ENCODE data around the gene GRP. TPM values are rescaled to one million over a fixed set of nuclear protein-coding genes. Genes with fewer than 3 reads are reported as not detected.
A peak's percentile ranks its signal among the peaks of the same experiment; 100 is the strongest.

Gene GRP
- polyA plus RNA-seq, 1 experiment: 0.16 TPM

- H3K27me3 ChIP-seq (ENCODE audit: control insufficient read depth, insufficient read depth, low read length): peaks cover 1% of the 10 kb centered on the region; the same call in 1 of the 2 replicates
- no peak overlapping the region for H3K4me3 ChIP-seq (ENCODE audit: low read depth, low read length)
- TF ChIP-seq CTCF (IDR thresholded peaks at IDR 0.05; ENCODE audit: insufficient read depth, low read depth, low read length): no peak
- peak; percentile 50 for DNase-seq (ENCODE audit: low read depth)
- no peaks in the 10 kb centered on the region for H3K36me3 ChIP-seq (ENCODE audit: control insufficient read depth, insufficient read depth, low read length)
- ChIA-PET CTCF (interaction anchor here (0.6 to 1.3 kb wide), 4 partner anchors 11 to 174 kb away, joined by 3 to 4 read pairs (median 4); no protein-coding TSS in a partner anchor), POLR2A (interaction anchor here (0.7 kb wide), 1 partner anchor 165 kb away, joined by 5 read pairs; no protein-coding TSS in a partner anchor)
Observed at GRCh38 chr18:59228351-59228750, 8.4 kb downstream of the GRP start.

- ChIA-PET POLR2A (interaction anchor here (0.7 kb wide), 1 partner anchor 166 kb away, joined by 5 read pairs; no protein-coding TSS in a partner anchor), CTCF (interaction anchor here (1.0 to 1.6 kb wide), 4 partner anchors 11 to 173 kb away, joined by 3 to 6 read pairs (median 4); no protein-coding TSS in a partner anchor)
- TF ChIP-seq CTCF (IDR thresholded peaks at IDR 0.05; ENCODE audit: insufficient read depth, low read depth, low read length): no peak
- Histone ChIP-seq H3K4me3 (ENCODE audit: low read depth, low read length) (no peak overlapping the region), H3K36me3 (ENCODE audit: control insufficient read depth, insufficient read depth, low read length) (no peaks in the 10 kb centered on the region), H3K27me3 (ENCODE audit: control insufficient read depth, insufficient read depth, low read length) (peaks cover 1% of the 10 kb centered on the region; the same call in 1 of the 2 replicates)
- DNase-seq (ENCODE audit: low read depth): no peak
Observed at GRCh38 chr18:59229191-59229590, 9.2 kb downstream of the GRP start.

GRCh38 chr18:59229701-59230443 is 9.9 kb downstream of the GRP start:
- Histone ChIP-seq H3K36me3 (ENCODE audit: control insufficient read depth, insufficient read depth, low read length) (no peaks in the 10 kb centered on the region), H3K27me3 (ENCODE audit: control insufficient read depth, insufficient read depth, low read length) (peaks cover 1% of the 10 kb centered on the region; the same call in 1 of the 2 replicates), H3K4me3 (ENCODE audit: low read depth, low read length) (no peak overlapping the region)
- no peak for DNase-seq (ENCODE audit: low read depth)
- ChIA-PET POLR2A (no interaction called here), CTCF (interaction anchor here (0.6 to 1.6 kb wide), 3 partner anchors 10 to 22 kb away, joined by 3 to 6 read pairs (median 3); no protein-coding TSS in a partner anchor)
- no peak for TF ChIP-seq CTCF (IDR thresholded peaks at IDR 0.05; ENCODE audit: insufficient read depth, low read depth, low read length)

DNA sequence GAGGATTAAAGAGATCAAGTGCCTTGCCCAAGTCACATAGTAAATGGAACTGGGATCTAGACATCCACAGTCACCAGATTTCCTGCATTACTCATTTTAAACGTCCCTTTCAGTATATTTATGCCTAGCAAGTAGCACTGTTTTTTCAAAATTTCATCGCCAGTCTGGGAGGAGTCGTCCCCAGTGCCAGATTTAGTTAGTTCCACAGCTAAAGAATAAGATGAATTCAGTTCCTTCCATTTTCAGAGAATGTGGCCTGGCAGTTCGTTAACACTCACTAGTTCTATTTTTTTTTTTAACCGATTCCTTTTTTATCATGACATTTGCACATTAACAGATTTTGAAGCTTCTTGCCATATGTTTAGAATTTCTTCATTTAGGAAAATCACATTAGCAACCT is 11.2 kb downstream of the GRP start:
- POLR2A ChIA-PET: no interaction called here
- CTCF ChIA-PET: interaction anchor here (1.4 to 1.9 kb wide), 2 partner anchors 11 to 18 kb away, joined by 5 to 7 read pairs; no protein-coding TSS in a partner anchor
- no peak overlapping the region for H3K4me3 ChIP-seq (ENCODE audit: low read depth, low read length)
- H3K36me3 ChIP-seq (ENCODE audit: control insufficient read depth, insufficient read depth, low read length): no peaks in the 10 kb centered on the region
- no peak for TF ChIP-seq CTCF (IDR thresholded peaks at IDR 0.05; ENCODE audit: insufficient read depth, low read depth, low read length)
- no peak for DNase-seq (ENCODE audit: low read depth)
- no peaks in the 10 kb centered on the region for H3K27me3 ChIP-seq (ENCODE audit: control insufficient read depth, insufficient read depth, low read length)

- DNase-seq (ENCODE audit: low read depth): no peak
- H3K36me3 ChIP-seq (ENCODE audit: control insufficient read depth, insufficient read depth, low read length): no peaks in the 10 kb centered on the region
- POLR2A ChIA-PET: no interaction called here
- TF ChIP-seq CTCF (IDR thresholded peaks at IDR 0.05; ENCODE audit: insufficient read depth, low read depth, low read length): no peak
- H3K4me3 ChIP-seq (ENCODE audit: low read depth, low read length): no peak overlapping the region
- CTCF ChIA-PET: interaction anchor here (1.4 to 1.9 kb wide), 2 partner anchors 11 to 17 kb away, joined by 5 to 7 read pairs; no protein-coding TSS in a partner anchor
- H3K27me3 ChIP-seq (ENCODE audit: control insufficient read depth, insufficient read depth, low read length): no peaks in the 10 kb centered on the region
Observed at GRCh38 chr18:59231877-59232276, 11.9 kb downstream of the GRP start.
